Forelimb muscle (tissue), 1 donor: ENCODE results near the gene ATP11A. TPM values are rescaled to one million over a fixed set of nuclear protein-coding genes. Genes with fewer than 3 reads are reported as not detected.

Source experiments
- DNase-seq: peaks from one replicate; pipeline ENCODE4 v3.0.0-alpha.2; 2013; ENCODE audit warnings: low read depth
- polyA plus RNA-seq: library from polyadenylated mRNA; unstranded; fragments of 120-200 nt; gene quantifications from one replicate; pipeline ENCODE4 v1.2.1, GENCODE V29; 2013; ENCODE audit not compliant: insufficient read length

Gene ATP11A
- polyA plus RNA-seq, 1 donor, result 22.0 TPM

DNA sequence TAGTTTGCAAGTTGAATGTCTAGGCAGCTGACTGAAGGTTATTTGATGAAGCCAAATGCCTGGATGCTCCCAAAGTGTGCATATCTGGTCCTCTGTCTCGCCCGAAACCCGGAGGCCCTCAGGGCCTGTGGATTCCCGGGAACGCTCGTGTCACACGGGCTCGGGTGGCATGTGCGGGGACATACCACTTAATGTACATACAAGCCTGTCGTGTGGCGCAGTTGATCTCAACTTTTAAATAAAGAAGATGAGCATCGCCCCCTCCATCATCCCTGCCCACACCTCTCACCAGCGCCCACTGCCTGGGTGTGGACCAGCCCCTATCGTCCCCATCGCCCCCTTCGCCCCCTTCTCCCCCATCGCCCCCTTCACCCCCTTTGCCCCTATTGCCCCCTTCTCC lies 33.9 kb downstream of the ATP11A start:
- DNase-seq, result no peak

DNA sequence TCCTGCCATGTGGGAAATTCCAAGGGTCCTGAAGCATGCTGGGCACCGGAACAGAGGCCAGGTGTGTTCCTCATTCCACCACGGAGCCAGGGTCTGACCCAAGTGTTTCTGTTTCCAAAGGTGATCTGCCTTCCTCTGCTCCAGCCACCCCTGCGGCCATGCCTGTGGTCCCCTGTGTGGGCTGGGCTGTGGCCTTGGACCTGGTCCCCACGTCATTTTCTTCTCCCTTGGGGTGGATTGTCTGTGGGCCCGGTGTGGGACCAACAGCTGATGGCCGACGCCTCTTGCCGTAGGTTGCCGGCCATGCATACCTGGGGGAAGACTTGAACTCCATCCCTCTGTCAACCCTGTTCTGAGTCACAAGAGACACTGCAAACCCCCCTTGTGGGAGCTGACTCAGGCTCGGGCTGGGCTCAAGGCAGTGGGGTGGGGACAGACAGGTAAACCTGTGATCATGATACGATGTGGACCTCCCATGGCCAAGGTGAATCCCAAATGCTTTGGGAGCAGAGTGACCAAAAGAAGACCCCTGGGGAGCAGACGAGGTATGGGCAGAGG lies 35.0 kb downstream of the ATP11A start:
- no peak for DNase-seq

DNA sequence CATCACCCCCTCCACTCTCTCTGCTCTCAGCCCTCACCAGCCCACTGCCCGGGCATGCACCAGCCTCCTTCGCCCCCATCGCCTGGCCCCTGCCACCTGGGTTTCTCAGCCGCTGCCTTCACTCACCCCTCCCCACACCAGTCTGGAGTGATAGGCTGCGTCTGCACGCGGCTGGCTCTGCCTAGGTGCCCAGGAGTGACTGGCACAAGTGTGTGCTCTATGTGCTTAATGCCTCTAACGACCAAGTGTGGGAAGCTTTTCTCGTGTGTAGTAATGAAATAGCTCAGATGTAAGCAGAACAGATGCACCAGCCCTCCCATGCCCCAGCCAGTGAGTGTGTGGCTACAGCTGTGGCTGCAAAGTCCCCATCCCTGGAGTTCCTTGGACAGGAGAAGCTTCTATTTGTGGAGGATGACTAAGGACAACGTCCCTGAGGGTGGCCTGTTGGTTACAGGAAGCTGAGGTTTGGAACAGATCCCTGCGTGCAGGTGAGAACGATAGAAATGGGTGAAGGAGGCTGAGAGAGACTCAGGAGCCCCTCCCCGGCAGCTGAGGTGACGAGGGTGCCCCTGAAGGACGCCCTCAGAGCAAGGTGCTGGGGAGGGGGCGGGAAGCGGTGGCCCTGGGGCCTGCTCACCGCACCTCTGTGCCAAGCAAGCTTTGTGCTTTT lies 35.6 kb downstream of the ATP11A start:
- no peak for DNase-seq

DNA sequence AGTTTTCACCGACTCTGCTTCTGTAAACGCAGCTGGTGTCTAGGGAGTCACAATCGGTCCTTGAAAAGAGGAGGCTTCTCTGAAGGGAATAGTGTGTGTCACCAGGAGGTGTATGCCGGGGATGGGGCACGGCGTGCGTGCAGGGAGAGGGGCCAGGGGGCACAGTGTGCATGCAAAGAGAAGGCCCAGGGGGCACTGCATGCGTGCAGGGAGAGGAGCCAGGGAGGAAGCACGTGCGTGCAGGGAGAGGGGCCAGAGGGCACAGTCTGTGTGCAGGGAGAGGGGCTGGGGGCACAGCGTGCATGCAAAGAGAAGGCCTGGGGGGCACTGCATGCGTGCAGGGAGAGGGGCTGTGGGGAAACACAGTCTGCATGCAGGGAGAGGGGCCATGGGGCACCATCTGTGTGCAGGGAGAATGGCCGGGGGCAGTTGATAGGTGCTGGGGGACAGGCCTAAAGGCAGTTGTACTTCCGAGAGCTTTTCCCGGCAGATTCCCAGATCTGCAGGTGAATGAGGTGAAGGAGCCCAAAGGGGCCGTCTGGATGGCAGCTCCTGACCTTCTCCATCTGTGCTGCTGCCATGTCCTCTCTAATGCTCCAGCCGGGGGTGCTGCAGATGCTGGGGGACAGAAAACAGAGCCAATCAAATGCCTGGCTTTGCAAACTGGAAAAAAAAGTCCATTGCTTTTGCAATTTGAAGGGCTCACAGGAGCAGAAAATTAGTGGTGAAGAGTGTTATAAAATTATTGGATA lies 36.4 kb downstream of the ATP11A start:
- DNase-seq, result no peak

DNA sequence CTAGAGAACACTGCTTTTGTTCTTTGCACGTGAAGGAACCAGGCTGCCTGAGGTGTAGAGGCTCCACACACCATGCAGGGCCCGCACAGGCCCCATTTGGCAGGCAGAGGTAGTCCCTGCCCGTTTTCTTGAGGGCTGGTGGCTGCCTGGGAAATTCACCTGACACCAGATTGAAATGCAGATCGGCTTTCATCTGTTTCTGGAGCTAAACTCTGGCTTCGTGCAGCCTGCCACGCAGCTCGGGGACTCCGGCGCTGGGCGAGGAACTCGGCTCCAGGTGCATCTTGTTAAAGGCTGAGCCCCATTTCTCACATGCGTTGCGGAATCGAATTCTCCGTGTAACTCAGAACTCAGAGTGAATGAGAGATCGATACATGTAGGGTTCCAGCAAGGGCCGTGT lies 37.7 kb downstream of the ATP11A start:
- no peak for DNase-seq

DNA sequence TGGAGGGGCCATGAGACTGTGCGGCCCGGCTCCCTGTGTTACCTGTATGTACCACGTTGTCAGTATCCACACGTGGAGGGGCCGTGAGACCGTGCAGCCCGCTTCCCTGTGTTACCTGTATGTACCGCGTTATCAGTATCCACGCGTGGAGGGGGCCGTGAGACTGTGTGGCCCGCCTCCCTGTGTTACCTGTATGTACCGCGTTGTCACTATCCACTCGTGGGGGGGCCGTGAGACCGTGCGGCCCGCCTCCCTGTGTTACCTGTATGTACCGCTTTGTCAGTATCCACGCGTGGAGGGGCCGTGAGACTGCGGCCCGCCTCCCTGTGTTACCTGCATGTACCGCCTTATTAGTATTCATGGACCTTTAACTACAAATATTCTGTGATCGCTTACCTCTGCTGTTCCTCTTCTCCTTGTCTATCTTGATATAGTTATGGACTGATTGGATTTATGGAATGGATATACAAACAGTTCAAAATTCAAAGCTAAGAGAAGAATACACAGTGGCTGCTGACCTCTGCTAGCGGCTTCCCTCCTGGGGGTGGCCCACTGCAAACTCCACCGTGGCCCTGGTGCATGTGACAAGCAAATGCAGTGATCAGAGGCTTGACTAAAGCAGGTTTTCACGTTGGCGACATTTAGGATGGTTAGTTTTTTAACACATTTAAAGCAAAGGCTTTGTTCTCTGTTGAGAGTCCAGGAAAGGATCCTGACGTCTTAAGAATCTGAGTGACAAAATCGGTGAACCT lies 38.7 kb downstream of the ATP11A start:
- no peak for DNase-seq

DNA sequence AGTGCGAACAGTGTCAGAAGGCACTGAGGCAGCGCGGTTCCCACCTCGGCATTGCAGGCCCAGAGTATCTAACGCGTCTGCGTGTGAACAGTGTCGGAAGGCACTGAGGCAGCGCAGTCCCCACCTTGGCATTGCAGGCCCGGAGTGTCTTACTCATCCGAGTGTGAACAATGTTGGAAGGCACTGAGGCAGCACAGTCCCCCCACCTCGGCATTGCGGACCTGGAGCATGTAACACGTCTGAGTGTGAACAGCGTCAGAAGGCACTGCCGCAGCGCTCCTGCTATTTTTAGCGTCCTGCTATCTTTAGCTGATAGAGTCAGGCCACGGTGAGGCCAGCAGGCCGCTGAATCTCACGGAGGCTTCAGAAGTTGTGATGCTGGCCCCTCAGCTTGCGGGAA lies 39.6 kb downstream of the ATP11A start:
- DNase-seq, result no peak

DNA sequence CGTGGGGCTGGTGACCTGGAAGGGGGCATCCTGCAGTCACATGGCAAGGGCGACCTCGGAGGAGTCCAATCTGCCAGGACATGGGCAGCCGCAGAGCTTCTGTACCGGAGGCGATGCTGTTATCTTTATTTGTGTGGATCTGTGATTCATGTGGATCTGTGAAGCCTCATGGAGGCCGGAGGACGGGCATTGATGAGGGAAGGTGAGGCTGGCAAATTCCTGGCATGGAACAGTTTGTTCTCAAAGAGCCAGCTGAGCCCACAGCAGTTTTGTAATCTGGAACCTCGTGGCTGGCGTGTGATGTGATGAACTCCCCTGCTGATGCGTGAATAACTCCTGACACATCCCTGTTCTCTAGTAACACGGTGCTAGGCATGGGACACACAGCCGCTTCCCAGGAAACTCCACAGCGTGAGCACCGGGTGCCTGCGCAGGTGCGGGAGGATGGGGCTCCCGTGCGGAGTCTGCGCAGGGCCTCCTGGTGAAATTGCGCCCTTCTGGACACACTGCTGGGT lies 40.4 kb downstream of the ATP11A start:
- DNase-seq, result no peak

DNA sequence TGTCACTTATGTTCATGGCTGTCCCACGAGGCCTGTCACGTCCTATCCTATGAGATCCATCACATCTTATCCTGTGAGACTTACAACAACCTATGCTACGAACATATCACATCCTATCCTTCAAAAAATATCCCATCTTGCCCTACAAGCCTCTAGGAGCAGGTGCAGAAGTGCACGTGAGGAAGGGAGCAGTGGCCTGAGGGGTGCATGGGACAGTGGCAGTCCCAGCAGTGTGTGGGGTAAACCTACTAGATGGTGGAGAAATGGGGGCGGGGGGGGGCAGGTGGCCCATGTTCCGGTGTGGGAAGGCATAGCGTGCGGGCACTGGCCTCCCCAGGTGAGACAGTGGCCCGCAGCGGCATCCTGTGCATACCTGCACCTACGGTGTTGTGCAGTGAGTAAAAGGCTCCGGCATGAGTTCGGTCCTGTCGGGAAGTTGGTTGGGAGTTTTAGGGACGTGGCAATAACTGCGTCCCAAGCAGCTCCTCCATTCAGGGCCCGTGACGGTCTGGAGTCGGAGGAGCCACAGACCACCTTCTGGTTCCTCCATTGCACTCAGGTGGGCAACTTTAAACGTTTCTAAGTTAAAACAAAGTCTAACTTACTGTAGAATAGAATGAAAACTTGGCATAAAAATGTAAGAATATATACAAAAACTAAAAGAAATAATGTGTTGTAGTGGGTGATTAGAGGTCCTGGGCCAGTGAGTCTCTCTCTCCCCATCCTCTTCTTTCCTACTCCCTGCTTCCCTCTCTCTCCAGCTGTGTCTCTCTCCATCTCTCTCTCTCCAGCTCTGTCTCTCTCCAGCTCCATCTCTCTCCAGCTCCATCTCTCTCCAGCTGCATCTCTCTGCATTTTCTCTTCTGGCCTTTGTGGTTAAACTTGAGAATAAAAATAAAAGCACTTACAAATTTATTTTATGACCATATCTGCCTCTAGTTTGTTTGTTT lies 42.1 kb downstream of the ATP11A start:
- DNase-seq, result no peak

DNA sequence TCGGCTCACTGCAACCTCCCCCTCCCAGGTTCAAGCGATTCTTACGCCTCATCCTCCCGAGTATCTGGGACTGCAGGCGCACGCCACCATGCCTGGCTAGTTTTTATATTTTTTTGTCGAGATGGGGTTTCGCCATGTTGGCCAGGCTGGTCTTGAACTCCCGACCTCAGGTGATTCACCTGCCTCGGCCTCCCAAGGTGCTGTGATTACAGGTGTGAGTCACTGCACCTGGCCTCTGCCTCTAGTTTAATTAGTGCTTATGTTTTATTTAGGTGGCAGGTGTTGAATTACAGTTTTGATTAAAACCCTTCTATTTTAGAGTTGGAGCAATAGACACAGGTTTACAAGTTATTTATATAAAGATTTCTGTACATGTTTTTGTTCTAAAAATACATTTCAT lies 42.8 kb downstream of the ATP11A start:
- DNase-seq, result no peak

DNA sequence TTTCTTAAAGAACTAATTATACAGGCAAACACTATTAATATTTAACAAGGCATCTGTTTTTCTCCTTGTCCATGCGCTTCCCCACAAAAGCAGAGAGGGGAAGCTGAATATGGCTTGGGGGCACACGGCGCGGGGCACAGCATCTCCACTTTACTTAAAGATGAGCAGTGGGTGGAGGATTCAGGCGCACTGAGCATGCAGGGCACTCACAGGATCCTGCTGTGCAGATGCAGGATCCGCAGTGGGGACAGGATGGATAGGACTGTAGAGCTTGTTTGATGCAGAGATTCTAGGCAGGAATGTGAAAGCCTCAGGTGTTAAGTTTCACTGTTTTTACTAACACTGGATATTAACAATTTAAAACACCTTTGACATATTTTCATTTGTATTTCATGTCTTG lies 43.3 kb downstream of the ATP11A start:
- DNase-seq, result no peak

DNA sequence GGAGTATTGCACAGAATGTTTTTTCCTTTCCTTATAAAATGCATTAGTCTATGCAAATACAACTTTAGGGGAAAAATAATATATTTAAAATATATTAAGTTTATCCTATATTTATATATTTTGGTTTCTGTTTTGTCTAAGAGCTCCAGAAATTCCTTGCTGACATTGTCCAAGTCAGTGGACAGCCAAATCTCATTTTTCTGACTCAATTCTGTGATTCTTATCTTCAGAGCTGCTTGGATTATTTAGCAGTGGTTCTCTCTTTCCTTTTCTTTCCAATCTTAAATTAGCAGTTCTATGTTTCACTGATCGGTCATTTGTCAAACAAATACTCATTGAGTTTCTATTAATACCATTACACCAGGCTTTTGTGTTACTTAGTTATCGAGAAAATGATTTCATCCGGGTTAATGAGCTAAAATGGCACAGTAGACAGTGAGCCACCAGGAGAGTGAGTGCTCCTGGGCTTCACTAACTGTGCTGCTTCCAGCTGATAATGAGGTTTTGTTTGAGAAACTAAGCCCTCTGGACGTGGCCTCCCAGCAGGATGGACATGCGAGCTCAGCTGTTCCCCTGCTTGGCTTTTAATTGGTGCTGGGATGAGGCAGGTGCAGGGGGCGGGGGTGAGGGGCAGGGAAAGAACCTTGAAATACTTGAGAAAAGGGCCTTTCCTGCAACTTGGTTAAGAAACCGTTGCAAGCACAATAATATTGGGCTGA lies 44.0 kb downstream of the ATP11A start:
- DNase-seq, result no peak

DNA sequence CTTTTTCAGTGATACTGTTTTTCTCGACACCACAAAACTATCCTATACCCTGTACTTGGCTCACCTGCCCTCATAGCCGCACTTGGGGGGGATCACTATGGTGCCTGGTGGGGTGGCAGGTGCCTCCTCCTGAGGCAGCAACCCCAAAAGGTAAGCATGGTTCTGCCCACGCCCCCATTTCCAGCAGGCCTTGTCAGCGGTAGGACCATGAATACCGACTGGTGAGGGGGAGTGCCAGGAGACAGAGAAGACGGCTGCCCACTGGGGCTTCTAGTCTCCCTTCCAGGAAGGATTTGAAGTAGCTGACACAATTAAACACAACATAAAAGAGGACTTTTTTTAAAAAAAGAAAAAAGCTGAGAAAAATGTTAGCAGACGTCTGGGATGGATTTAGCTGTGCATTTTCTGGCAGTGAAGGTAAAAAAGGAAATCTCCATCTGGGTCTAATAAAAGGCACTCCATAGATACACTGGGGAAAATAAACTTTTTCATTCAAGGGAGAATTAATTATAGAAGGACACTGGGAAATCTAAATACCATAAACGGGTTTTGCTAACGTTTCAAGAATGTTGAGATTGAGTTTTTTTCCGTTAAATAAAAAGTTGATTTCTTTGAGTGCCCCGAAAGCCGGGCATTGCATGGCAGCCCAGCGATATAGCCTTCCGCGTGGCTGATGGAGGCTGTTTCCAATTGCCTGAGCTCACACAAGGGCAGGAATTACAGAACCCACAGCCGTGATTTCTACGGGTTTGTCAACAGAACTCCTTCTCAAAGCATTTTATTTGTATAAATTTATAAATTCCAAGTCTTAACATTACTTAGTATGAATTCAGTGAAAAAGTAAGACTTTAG lies 45.1 kb downstream of the ATP11A start:
- no peak for DNase-seq

DNA sequence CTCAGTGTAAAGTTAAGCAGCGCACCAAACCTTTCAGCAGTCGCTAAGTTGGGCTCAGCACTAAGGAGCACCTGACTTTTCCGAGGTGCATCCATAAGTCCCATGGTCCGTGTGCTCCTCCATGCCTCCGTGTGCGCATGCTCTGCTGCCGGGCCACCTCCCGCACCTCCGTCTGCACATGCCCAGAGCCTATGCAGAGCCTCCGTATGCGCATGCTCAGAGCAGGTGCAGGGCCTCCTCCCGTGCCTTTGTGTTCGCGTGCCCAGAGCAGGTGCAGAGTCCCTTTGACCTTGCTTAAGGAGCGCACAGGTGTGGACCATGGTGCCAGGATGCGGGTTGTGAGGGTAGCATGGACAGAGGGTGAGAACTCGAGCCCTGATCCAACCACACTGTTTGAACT lies 46.0 kb downstream of the ATP11A start:
- DNase-seq, result no peak

DNA sequence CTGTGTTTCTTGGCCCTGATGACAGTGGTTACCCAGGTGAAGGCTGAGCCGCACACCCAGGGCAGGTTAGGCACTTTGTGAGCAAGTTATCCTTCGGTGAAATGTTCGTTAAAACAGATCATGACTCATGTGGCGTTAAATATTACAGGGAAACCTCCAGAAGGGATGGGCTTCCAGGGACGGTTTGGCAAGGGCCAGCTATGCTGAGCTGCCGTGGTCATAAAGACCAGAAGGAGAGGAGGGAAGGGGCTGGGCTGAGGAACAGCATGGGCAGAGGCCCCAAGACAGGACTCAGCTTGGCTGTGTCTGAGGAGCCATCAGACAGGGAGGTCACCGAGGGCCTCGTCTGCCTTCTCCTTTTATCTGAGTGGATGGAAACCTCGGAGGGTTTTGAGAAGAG lies 47.5 kb downstream of the ATP11A start:
- no peak for DNase-seq

DNA sequence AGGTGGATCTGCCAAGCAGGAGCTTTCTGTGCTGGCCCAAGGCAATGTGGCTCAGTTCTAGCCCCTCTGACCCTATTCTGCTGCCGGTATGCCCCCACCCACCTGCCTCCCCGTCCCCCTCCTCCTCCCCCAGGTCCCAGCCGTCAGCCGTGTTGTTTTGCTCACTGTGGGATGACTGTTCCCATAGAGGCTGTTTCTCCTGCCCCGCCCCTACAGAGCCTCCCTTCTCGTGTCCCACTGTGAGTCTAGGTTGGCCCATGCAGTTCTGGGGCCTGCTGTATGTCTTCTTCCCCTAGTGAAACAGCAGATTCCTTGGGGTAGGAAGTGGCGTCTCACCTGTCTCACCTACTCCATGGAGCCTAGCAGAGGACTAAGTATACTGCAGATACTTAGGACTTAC lies 48.8 kb downstream of the ATP11A start:
- no peak for DNase-seq

DNA sequence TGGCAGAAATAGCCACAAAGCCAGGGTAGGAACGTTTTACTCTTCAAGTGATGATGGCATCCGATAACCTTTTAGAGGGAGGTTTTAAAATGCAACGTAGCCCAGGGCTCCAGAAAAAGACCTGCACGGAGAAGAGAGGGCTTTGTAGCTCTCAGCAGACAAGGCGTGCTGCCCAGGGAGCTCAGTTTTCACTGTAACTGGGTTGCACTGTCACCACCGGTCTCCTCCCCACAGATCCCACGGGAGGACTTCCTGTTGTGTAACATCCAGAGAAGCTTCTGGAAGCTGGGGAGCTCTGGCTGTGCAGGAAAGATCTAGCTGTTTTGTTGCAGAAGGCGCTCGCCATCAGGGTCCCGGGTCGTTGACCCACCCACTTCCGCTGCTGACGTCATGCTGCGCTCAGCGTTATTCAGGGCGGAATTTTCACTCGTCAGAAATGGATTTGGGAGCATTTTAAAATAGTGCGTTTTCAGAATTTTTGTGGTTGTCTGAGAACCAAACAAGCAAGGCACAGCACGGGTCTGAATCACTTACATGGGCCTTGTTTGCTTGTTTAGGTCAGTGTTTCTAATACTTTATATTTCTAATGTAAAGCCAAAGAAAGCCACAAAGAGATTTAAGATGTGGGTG lies 50.8 kb downstream of the ATP11A start:
- no peak for DNase-seq

DNA sequence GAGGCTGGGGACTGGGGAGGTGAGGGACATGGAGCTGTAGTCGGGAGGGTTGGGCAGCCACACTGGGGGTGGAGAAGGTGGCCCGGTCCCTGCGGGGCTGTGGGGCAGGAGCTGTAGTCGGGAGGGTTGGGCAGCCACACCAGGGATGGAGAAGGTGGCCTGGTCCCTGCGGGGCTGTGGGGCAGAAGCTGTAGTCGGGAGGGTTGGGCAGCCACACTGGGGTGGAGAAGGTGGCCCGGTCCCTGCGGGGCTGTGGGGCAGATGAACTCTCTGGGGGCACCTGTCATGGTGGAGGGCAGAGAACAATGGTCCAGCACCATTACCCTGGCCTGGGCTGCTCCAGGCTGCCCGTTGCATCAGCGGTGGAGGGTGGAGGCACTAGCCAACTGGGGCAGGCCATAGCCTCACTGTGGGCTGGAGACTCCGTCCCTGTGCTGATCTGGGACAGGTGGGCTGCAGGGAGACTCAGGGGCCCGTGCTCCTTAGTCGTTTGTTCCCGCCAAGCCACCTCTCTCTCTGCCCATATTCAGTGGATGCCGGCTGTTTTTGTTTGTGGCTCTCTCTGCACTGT lies 51.4 kb downstream of the ATP11A start:
- no peak for DNase-seq
